Stomach (tissue), 4 donors: ENCODE data around the gene MAGEF1.

Experiments used
- CTCF ChIP-seq, 7 experiments: fragments of 450-650 bp in 4 of 7; fragments of 200-600 bp in 3 of 7; sonication (generic) in 3 of 7; IDR thresholded peaks; one replicate each; pipeline ENCODE4 v1.5.1; 2016 to 2019; ENCODE audit warnings: antibody characterized with exemption in 7 of 7, control low read depth in 2 of 7, mild to moderate bottlenecking in 1 of 7
- POLR2A ChIP-seq, 4 donors: fragments of 450-650 bp; IDR thresholded peaks; one replicate each; pipeline ENCODE4 v1.6.1; 2016; ENCODE audit warnings: antibody characterized with exemption in 4 of 4, control low read depth in 2 of 4, mild to moderate bottlenecking in 1 of 4, moderate library complexity in 1 of 4

- no peak for TF ChIP-seq CTCF (IDR thresholded peaks at IDR 0.05)
- no peak for TF ChIP-seq POLR2A (IDR thresholded peaks at IDR 0.05)
Observed at GRCh38 chr3:184740509-184741258, 28.8 kb upstream of the MAGEF1 start.
